HepG2 (cell line): ENCODE results near the gene BOD1L1. TPM values are rescaled to one million over a fixed set of nuclear protein-coding genes. Genes with fewer than 3 reads are reported as not detected.

Source experiments
- ATAC-seq: fragments of 200-7000 bp; cut with Tn5 transposase; 3 replicates; pipeline ENCODE4 v1.9.1; 2020; ENCODE audit warnings: mild to moderate bottlenecking, moderate library complexity
- BruUV-seq: library from RNA; stranded (reverse); fragments of 400-500 nt; replicated peaks from 2 replicates; lab custom pipeline; 2021; lab: Mats Ljungman, UMichigan
- CTCF ChIA-PET: fragments of 300-600 bp; formaldehyde crosslinking; extraction: SDS; loops from one replicate; lab custom pipeline; 2021; ENCODE audit warnings: low total read pairs, inconsistent platforms, low intra/inter-chr PET ratio; lab: Yijun Ruan, JAX
- POLR2A ChIA-PET: fragments of 350-600 bp; sonication (Branson Sonifier 250); formaldehyde crosslinking; loops from one replicate; lab custom pipeline; 2020; ENCODE audit warnings: antibody characterized with exemption, inconsistent platforms; lab: Yijun Ruan, JAX
- DNase-seq: peaks from one replicate; pipeline ENCODE4 v3.0.0-alpha.2; 2015; ENCODE audit warnings: low spot score
- FAIRE-seq: peaks from 3 replicates; lab custom pipeline; 2011; peaks lifted over from hg19 to GRCh38; lab: Jason Lieb, UNC
- H2AFZ ChIP-seq: one replicate; pipeline ENCODE4 v1.6.1; 2011; ENCODE audit warnings: low read length, inconsistent platforms
- H3K27ac ChIP-seq: fragments of 300-600 bp; 3 replicates; pipeline ENCODE4 v1.8.0; 2011; ENCODE audit warnings: mixed run types, mild to moderate bottlenecking, mixed read lengths, low read length, inconsistent platforms; ENCODE audit not compliant: insufficient read depth; ENCODE audit errors: extremely low read length
- H3K27me3 ChIP-seq, 2 experiments: fragments of 200-600 bp in 1 of 2; 2 replicates in 1 of 2; 3 replicates in 1 of 2; pipeline versions ENCODE4 v1.6.0 to v1.8.0; 2011; ENCODE audit warnings: low read length in 2 of 2, mild to moderate bottlenecking in 2 of 2, moderate library complexity in 2 of 2, inconsistent platforms in 1 of 2; ENCODE audit not compliant: insufficient read depth in 2 of 2, control insufficient read depth in 1 of 2
- H3K36me3 ChIP-seq, 2 experiments: fragments of 200-600 bp in 1 of 2; replicated peaks in 1 of 2; 2 replicates in 1 of 2; 3 replicates in 1 of 2; pipeline versions ENCODE4 v1.5.1 to v1.8.0; 2011; ENCODE audit warnings: low read length in 2 of 2, inconsistent platforms in 1 of 2; ENCODE audit not compliant: insufficient read depth in 2 of 2, control insufficient read depth in 1 of 2
- H3K4me1 ChIP-seq: 2 replicates; pipeline ENCODE4 v1.5.1; 2012; ENCODE audit warnings: low read length, inconsistent platforms; ENCODE audit not compliant: insufficient read depth
- H3K4me2 ChIP-seq: 2 replicates; pipeline ENCODE4 v1.6.0; 2011; ENCODE audit warnings: low read depth, low read length, inconsistent platforms
- H3K4me3 ChIP-seq, 3 experiments: fragments of 200-600 bp in 1 of 3; sonication (generic), shearing (Covaris generic) in 1 of 3; replicated peaks in 1 of 3; 2 replicates each; pipeline ENCODE4 v1.5.1; 2011 to 2016; ENCODE audit warnings: low read length in 3 of 3, inconsistent platforms in 2 of 3, low read depth in 2 of 3, mild to moderate bottlenecking in 2 of 3, control low read depth in 1 of 3, mixed read lengths in 1 of 3; ENCODE audit not compliant: insufficient read depth in 1 of 3
- H3K79me2 ChIP-seq: one replicate; pipeline ENCODE4 v1.6.1; 2011; ENCODE audit warnings: low read length, inconsistent platforms; ENCODE audit not compliant: insufficient read depth
- H3K9ac ChIP-seq: 2 replicates; pipeline ENCODE4 v1.6.0; 2011; ENCODE audit warnings: mild to moderate bottlenecking, low read depth, low read length, inconsistent platforms; ENCODE audit not compliant: insufficient read depth
- H3K9me3 ChIP-seq: 2 replicates; pipeline ENCODE4 v1.5.1; 2012; ENCODE audit warnings: mild to moderate bottlenecking, low read length
- H4K20me1 ChIP-seq: 2 replicates; pipeline ENCODE4 v1.6.0; 2011; ENCODE audit warnings: inconsistent platforms, mild to moderate bottlenecking, low read length, moderate library complexity; ENCODE audit not compliant: insufficient read depth
- ESRRA ChIP-seq: sonication (generic); formaldehyde crosslinking; IDR thresholded peaks from 2 replicates; pipeline ENCODE4 v1.5.1; 2020; ENCODE audit warnings: mild to moderate bottlenecking, low read depth, missing genetic modification reagents
- GLMP ChIP-seq: sonication (generic); formaldehyde crosslinking; IDR thresholded peaks from 2 replicates; pipeline ENCODE4 v1.9.0; 2021; ENCODE audit warnings: missing genetic modification reagents, mild to moderate bottlenecking, borderline replicate concordance
- MLLT10 ChIP-seq: sonication (generic); formaldehyde crosslinking; IDR thresholded peaks from 2 replicates; pipeline ENCODE4 v1.4.0; 2020; ENCODE audit warnings: missing genetic modification reagents
- MZF1 ChIP-seq: sonication (generic); formaldehyde crosslinking; IDR thresholded peaks from 2 replicates; pipeline ENCODE4 v1.8.1; 2023; ENCODE audit warnings: mild to moderate bottlenecking, missing genetic modification reagents, borderline replicate concordance
- POLR2A ChIP-seq, 2 experiments: IDR thresholded peaks; 2 replicates each; pipeline ENCODE4 v1.6.1; 2011; ENCODE audit warnings: low read depth in 2 of 2, low read length in 2 of 2, mild to moderate bottlenecking in 1 of 2, moderate library complexity in 1 of 2; ENCODE audit not compliant: insufficient read depth in 1 of 2
- TFDP2 ChIP-seq: sonication (generic); formaldehyde crosslinking; IDR thresholded peaks from 2 replicates; pipeline ENCODE4 v1.4.0; 2020; ENCODE audit warnings: missing genetic modification reagents
- ZNF574 ChIP-seq: sonication (generic); formaldehyde crosslinking; IDR thresholded peaks from 2 replicates; pipeline ENCODE4 v1.4.0; 2020; ENCODE audit warnings: missing genetic modification reagents
- WGBS: methylation state at CpG from one replicate; pipeline ENCODE4 v1.1.6; 2017; ENCODE audit warnings: low lambda C conversion rate; 5-methylcytosine and 5-hydroxymethylcytosine counted together
- in situ Hi-C: cut with HindIII; loops from 2 replicates; pipeline ENCODE4 v1.10.0; 2017; ENCODE audit warnings: low pct_unique_long_range_greater_than_20kb; ENCODE audit not compliant: extremely low pct_ligation_motif_present
- intact Hi-C: fragments of 100-400 bp; cut with micrococcal nuclease; formaldehyde crosslinking; loops from one replicate; pipeline ENCODE4 v1.10.0; 2022; ENCODE audit not compliant: unreplicated experiment
- polyA plus RNA-seq, 8 experiments: library from polyadenylated mRNA; depleted of rRNA in 3 of 8; stranded (reverse) in 7 of 8; unstranded in 1 of 8; fragments of >200 nt; fragmentation: Illumina TruSeq in 4 of 8; extraction: Trizol in 4 of 8; gene quantifications; 2 replicates each; pipeline versions ENCODE4 v1.2.1 to v1.2.3, GENCODE V29; 2011 to 2016; ENCODE audit warnings: low read depth in 4 of 8, missing spikeins in 1 of 8, mixed read lengths in 1 of 8; ENCODE audit not compliant: insufficient read depth in 1 of 8
- total RNA-seq, 5 experiments: library from RNA; depleted of rRNA; stranded (reverse); fragments of >200 nt; fragmentation: Illumina TruSeq; extraction: Trizol; gene quantifications; 2 replicates each; pipeline ENCODE4 v1.2.3, GENCODE V29; 2016; ENCODE audit warnings: low read depth in 1 of 5

The BOD1L1 gene
- total and polyA plus RNA-seq, 2 of the 13 experiments (the other 11 are each of a cell fraction or from before 2014, with no cell fraction given), result 11.7 to 17.9 TPM

- no peaks in the 10 kb centered on the region for H3K4me1 ChIP-seq
- FAIRE-seq (no peak), ATAC-seq (no peak), DNase-seq (no peak)
- intact Hi-C loops (no loop called here), in situ Hi-C loops (no loop called here)
- no peak overlapping the region for H2AFZ ChIP-seq
- WGBS, result 94% methylated on average over 2 of the region's 2 CpGs
- ChIA-PET CTCF (no interaction called here), POLR2A (no interaction called here)
- no peaks in the 10 kb centered on the region for H3K27me3 ChIP-seq
- no peak overlapping the region for H3K4me2 ChIP-seq
- no peak overlapping the region for H3K27ac ChIP-seq
- no peak overlapping the region for H3K4me3 ChIP-seq
- no peak overlapping the region for H3K9ac ChIP-seq
- no TSS peak for BruUV-seq
- peaks cover 16 to 29% of the 10 kb centered on the region in 2 experiments for H3K36me3 ChIP-seq
- TF ChIP-seq GLMP (CRISPR knock-in tag) (no peak), TFDP2 (CRISPR knock-in tag) (no peak), POLR2A (IDR thresholded peaks at IDR 0.05; ENCODE audit: insufficient read depth in 1 of 2, low read depth in 2 of 2, low read length in 2 of 2) (no peak), ESRRA (no peak), ZNF574 (CRISPR knock-in tag) (no peak), MLLT10 (CRISPR knock-in tag) (no peak), MZF1 (CRISPR knock-in tag) (no peak)
- no peaks in the 10 kb centered on the region for H3K9me3 ChIP-seq
- no peaks in the 10 kb centered on the region for H3K79me2 ChIP-seq
- no peaks in the 10 kb centered on the region for H4K20me1 ChIP-seq
Measured at GRCh38 chr4:13570916-13571315, 56.6 kb downstream of the BOD1L1 start.
